C4-2B (cell line): ENCODE results near the gene GRIP2.

Source experiments
- H3K27ac ChIP-seq: fragments of 450-650 bp; 2 replicates; pipeline ENCODE4 v1.5.1; 2017
- CTCF ChIP-seq: fragments of 450-650 bp; conservative IDR thresholded peaks from 2 replicates; pipeline ENCODE4 v1.5.1; 2017; ENCODE audit warnings: mild to moderate bottlenecking
- ZFX ChIP-seq: fragments of 450-650 bp; IDR thresholded peaks from 2 replicates; pipeline ENCODE4 v1.6.1; 2017

GRIP2 gene

GRCh38 chr3:14476583-14477265 lies 63.4 kb downstream of the GRIP2 start:
- TF ChIP-seq CTCF (no peak), ZFX (no peak)
- no peak overlapping the region for H3K27ac ChIP-seq

GRCh38 chr3:14475621-14476020 lies 64.5 kb downstream of the GRIP2 start:
- no peak overlapping the region for H3K27ac ChIP-seq
- no peak for TF ChIP-seq ZFX
- no peak for TF ChIP-seq CTCF

DNA sequence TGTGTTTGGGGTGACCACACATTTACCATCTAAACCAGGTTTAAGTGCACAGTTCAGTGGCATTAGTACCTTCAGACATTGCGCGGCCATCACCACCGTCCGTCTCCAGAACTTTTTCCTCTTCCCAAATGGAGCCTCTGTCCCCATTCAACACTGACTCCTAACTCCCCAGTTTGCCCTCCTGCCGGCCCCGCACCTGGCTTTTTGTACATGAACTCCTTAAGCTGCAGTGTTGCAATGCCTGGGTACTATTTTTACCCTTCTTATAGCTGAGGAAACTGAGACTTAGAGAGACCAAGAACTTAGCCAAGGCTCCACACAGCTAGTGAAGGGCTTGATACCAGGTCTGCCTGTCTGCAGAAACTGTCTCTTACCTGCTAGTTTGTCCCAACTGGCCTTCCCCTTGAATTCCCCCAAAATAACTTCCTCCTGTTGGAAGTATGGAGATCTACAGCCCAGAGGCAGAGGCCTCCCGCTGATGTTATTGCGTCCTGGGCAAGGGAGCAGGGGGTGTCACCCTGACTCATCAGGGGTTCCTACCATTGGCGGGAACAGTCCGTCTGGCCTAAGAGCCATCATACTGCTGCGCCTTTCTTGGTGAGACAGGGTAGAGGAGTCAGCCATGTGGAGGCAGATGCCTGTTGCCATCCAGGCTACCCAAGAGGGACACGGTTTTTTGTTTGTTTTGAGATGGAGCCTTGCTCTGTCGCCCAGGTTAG lies 65.6 kb downstream of the GRIP2 start:
- H3K27ac ChIP-seq: no peak overlapping the region
- TF ChIP-seq CTCF: no peak
- no peak for TF ChIP-seq ZFX

DNA sequence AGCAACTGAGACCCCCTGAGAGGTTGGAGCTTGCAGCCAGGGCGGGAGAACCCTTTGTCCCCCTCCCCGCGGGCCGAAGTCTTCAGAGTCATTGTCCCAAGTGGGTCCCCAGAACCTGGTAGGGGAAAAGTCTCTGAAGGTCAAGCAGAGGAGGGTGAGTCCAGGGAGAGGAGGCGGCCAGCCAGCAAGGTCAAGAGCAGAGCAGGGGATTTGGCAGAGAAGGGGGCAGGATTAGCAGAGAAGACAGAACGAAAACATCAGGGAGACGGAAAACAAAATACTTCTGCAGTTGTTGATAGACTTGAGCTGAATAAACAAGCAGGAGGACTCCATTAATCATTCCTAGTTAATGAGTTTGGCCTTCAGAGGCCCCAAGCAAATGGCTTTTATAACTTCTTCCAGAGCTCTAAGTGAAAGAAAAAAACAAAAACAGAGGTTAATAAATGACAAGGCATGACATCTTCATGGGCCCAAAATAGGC lies 66.7 kb downstream of the GRIP2 start:
- TF ChIP-seq ZFX (no peak), CTCF (no peak)

DNA sequence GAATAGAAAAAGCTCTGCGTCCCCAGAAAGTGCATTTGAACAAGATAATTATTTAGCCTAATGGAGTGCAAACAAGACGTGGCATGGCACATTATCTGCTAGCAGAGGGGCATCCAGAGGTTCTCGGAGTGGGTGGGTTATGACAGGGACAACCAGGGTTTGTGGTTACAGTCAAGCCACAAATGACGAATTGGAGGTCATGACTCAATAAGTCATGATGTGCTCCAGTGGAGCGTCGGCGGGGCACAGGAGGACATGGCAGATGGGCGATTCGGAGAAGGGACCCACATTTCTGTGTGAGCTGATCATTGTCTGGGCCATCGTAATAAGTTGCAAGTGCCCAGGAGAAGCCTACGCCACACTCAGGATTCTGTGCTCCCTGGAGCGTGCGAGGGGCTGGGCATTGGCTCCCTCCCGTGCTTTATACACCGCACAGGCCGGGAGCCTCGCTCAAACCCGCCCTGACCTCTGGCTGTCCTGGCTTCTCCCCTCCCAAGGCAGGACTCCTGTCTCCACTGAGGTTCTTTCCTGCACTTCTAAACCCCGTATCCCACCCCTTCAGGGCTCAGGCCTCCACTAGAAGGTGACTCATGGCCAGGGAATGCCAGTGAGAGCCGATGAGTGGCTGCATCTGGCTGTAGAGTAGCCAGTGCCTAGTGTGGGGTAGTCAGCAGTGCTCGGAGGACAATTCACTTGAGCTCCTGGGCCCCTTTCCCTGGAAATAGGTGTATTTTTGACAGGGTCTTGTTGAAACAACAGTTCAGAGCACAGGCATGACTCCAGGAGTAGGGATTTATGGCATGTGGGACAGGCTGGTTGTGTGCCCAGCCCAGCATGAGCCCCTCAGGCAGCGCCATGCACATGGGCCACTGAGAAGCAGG lies 67.4 kb downstream of the GRIP2 start:
- TF ChIP-seq ZFX (no peak), CTCF (no peak)
- H3K27ac ChIP-seq: no peak overlapping the region

More for the DNA sequence above, 66.7 kb downstream of the GRIP2 start:
- H3K27ac ChIP-seq: no peak overlapping the region

DNA sequence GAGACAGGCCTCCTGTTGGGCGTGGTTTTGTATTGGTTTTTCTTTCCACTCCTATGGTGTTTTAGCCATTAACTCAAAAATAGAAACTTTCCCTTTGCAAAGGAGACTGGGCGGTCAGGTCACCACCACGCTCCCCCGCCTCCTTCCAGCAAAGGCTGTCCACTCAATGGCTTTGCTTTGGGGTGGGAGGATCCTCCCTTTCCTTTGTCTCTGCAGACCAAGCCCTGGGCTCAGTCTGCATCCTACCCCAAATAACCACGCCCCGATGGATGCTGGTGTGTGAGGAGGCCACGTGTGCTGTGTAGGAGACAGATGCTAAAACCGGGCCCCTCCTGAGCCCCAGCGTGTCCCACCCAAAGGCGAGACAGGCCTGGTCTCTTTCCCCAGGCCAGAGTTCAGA lies 68.5 kb downstream of the GRIP2 start:
- no peak overlapping the region for H3K27ac ChIP-seq
- no peak for TF ChIP-seq CTCF
- TF ChIP-seq ZFX: no peak
